HG02763 (cell line): ENCODE measurements around the gene PSG4.
"Not testable (repeated sequence)": the region's sequence is repeated elsewhere in the genome, so short reads cannot be mapped to it uniquely, and the experiment has no call there.

Source experiments
- ATAC-seq: cut with Tn5 transposase; IDR thresholded peaks from one replicate; pipeline ENCODE4 v1.9.1; 2021; ENCODE audit warnings: mild to moderate bottlenecking, moderate library complexity; ENCODE audit not compliant: unreplicated experiment

The PSG4 gene

DNA sequence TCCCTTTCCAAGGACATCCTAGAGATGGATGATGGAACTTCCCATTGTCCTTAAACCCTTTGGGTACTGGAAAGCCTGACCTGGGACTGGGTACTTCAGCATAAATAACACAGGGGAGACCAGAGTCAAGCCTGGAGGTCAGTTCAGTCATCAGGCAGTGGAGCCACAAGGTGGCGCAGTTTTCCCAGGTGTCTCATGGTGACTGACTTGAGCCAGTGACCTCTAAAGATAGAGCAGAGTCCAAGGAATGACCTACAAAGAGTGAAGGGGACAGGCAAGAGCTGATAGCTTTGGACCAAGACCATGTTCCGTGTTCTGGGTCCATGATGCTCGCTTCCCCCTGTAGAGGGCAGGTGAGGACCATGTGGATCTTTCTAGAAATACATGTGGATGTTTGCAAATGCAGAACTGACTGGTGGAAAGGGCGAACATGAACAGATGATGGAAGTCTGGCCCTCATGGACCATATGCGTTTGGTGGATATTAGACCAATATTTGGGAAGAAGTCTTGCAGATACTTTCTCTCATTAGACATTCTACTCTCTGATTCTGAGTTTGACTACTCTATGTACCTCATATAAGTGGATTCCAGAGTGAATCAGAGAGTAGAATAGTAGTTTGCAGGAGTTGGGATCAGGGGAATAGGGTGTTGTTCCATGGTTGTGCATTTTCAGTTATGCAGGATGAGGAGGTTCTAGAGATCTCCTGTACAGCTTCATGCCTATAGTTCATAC is 6.6 kb downstream of the PSG4 start:
- not testable (repeated sequence) for ATAC-seq

DNA sequence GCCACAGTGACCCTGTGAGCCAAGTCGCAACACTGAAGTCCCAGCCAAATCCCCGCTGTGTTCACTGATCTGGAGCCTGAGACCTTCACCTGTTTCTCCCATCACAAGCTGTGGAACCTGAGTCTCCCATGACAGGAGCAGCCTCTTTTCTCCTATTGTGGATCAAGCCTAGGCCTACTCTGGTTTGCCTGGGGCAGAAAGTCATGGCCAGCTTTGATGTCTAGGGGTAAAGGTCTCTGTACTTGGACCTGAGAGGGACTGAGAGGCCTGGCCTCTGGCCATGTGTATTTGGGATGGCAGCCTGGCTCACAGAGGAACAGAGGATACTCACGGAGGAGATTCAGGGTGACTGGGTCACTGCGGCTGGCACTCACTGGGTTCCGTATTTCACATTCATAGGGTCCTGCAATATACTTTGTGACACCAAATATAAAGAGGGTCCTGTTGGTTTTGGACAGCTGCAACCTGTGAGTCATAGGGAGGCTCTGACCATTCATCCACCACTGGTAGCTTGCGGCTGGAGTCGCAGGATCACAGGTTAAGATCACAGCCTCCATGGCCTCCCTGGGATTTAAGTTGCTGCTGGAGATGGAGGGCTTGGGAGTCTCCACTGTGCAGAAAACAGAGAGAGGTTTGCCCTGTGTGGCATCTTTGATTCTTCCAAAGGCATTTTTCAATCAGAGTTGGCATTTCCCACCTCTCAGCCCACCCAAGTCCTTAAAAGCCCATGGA is 7.6 kb downstream of the PSG4 start:
- ATAC-seq: not testable (repeated sequence)

GRCh38 chr19:43194397-43194796 is 11.0 kb downstream of the PSG4 start:
- not testable (repeated sequence) for ATAC-seq

- ATAC-seq: not testable (repeated sequence)
These were observed 12.9 kb downstream of the PSG4 start for GRCh38 chr19:43192381-43193155.

DNA sequence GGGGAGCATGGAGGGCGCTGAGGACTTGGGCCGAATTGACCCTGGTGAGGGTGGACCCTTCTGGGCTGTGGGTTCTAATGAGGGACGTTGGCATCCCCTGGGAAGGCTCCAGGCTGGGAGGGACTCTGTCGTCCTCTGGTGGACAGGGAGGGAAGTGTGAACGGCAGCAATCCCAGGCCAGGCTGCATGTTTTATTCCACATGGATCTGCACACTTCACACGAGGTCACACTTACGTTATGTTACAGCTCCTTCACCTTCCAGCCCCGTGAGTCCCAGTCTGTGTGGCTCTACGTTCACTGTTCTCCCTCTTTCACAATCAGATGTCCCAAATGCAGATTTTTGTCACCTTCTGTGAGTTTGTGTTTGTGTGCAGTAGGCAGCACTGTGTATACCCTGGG is 17.3 kb downstream of the PSG4 start:
- not testable (repeated sequence) for ATAC-seq

GRCh38 chr19:43186311-43186935 is 19.0 kb downstream of the PSG4 start, which contains the start of gene PSG5:
Gene PSG5 (minus strand): TSS chr19:43186536. CDS start chr19:43186405, 131 bp downstream.
- not testable (repeated sequence) for ATAC-seq

DNA sequence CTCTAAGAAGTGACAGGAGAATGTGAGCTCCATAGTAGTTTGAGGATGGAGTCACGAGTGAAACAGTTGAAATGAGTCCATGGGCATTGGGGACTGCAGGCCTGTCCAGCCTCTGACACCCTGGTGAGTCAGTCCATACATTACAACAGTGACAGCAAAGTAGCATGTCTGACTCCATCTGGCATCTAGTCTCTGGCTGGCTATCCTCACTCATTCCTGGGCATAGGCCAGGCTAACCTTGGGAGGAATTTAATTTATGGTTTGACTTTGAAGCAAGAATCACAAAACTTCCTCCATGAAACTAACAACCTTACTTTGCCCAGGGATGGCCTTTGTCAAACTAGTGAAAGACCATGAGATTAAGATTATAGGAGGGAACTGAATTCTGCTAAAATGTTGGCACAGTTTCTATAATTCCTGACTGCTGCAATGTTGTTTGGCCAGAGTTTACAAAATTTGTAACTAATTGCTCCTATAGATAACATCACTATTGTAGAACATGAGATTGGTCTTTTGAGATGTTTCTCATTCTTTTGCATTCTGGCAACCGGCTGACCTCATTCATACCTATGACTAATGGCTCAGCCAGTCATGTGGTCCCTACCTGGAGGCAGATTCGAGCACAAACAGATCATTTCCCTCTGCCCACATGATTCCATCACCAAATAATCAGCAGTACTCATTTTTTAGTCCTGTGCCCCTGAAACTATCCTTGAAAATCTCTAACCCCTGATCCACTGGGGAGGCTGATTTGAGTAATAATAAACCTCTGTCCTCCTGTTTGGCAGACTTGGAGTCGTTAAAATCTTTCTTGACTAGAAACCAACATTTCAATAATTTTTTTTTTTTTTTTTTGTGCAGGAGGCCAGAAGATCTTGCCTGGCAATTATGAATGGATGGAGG is 23.3 kb downstream of the PSG4 start:
- ATAC-seq: not testable (repeated sequence)

DNA sequence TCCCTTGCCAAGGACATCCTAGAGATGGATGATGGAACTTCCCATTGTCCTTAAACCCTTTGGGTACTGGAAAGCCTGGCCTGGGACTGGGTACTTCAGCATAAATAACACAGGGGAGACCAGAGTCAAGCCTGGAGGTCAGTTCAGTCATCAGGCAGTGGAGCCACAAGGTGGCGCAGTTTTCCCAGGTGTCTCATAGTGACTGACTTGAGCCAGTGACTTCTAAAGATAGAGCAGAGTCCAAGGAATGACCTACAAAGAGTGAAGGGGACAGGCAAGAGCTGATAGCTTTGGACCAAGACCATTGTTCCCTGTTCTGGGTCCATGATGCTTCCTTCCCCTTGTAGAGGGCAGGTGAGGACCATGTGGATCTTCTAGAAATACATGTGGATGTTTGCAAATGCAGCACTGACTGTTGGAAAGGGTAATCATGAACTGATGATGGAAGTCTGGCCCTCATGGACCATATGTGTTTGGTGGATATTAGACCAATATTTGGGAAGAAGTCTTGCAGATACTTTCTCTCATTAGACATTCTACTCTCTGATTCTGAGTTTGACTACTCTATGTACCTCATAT is 25.8 kb downstream of the PSG4 start:
- not testable (repeated sequence) for ATAC-seq

- not testable (repeated sequence) for ATAC-seq
These were observed 26.9 kb downstream of the PSG4 start for GRCh38 chr19:43178577-43178976.

DNA sequence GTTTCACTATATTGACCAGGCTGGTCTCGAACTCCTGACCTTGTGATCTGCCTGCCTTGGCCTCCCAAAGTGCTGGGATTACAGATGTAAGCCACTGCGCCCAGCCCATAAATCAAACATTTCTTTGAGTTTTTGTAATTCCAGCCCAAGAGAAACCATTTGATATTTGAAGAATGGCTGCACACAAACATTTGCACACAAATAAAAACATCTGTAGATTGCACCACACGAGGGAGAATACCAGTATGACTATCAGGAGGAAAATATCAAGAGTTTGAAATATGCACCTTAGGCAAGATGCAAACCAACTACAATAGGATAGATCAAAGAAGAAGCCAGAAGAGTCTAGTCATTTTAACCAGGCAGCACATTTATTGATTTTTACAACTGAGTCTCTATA is 39.5 kb downstream of the PSG4 start:
- not testable (repeated sequence) for ATAC-seq

- not testable (repeated sequence) for ATAC-seq
These were observed 42.3 kb downstream of the PSG4 start for GRCh38 chr19:43163135-43163534.

DNA sequence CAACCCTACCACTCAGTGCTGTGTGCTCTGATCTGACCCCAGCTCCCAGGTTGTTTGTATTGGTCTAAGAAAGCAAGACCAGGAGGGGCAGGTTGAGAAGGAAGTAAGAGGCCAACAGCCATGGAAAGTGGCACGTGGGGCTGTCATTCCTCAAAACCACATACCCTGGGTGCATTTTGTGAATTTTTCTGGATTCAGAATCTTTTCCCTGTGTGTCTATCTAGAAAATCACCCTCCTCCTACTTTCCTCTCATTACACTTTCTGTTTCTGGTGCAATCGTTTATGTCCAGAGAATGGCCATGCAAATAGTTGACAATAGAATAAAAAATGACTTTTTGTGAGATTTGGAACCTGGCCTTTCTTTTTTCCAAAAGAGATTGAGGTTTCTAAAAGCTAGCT is 43.2 kb downstream of the PSG4 start:
- ATAC-seq: not testable (repeated sequence)

GRCh38 chr19:43152214-43152613 is 53.2 kb downstream of the PSG4 start:
- ATAC-seq: no peak

GRCh38 chr19:43149788-43150187 is 55.6 kb downstream of the PSG4 start:
- not testable (repeated sequence) for ATAC-seq

- ATAC-seq: no peak
These were observed 57.2 kb downstream of the PSG4 start for GRCh38 chr19:43148233-43148632.
